GDM1 (cell line): ENCODE results near the gene CHRND.
"Not testable (repeated sequence)": the region's sequence is repeated elsewhere in the genome, so short reads cannot be mapped to it uniquely, and the experiment has no call there.

ENCODE experiments used
- DNase-seq: peaks from one replicate; lab custom pipeline; 2025; lab: John Stamatoyannopoulos, UW

Gene CHRND

DNA sequence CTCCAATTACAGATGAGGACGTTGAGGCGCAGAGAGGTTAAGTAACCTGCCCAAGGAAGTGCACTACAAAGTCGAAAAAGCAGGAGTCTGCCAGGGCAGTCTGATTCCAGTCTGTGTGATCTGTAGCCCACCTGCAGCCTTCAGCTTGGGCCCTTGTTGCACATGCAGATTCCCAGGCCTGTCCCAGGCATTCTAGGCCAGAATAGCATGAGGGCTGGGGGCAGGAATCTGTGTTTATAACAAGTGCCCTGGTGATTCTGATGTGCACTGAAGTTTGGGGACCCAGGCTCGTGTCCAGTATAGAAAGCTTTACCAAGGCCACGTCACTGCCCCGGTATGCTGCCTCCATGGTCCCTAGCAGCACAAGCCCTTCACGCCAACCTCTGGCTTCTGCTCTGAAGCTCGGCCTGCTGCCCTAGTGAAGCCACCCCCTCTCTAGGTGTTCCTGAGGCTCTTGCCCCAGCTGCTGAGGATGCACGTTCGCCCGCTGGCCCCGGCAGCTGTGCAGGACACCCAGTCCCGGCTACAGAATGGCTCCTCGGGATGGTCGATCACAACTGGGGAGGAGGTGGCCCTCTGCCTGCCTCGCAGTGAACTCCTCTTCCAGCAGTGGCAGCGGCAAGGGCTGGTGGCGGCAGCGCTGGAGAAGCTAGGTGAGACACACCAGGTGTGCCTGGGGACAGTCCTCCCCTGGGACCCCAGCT is 18.1 kb downstream of the CHRND start:
- no peak for DNase-seq

DNA sequence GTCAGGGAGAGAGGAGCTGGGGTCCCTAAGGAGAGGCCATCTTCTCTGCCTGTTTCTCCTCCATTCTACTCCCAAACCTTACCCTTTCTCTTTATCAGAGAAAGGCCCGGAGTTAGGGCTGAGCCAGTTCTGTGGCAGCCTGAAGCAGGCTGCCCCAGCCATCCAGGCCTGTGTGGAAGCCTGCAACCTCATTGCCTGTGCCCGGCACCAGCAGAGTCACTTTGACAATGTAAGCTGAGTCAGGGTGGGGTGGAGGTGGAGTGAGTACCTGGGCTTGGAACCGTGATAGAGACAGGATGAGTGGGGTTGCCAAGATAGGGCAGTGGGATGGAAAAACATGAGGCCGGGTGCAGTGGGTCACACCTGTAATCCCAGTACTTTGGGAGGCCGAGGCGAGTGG is 18.7 kb downstream of the CHRND start:
- DNase-seq: no peak

DNA sequence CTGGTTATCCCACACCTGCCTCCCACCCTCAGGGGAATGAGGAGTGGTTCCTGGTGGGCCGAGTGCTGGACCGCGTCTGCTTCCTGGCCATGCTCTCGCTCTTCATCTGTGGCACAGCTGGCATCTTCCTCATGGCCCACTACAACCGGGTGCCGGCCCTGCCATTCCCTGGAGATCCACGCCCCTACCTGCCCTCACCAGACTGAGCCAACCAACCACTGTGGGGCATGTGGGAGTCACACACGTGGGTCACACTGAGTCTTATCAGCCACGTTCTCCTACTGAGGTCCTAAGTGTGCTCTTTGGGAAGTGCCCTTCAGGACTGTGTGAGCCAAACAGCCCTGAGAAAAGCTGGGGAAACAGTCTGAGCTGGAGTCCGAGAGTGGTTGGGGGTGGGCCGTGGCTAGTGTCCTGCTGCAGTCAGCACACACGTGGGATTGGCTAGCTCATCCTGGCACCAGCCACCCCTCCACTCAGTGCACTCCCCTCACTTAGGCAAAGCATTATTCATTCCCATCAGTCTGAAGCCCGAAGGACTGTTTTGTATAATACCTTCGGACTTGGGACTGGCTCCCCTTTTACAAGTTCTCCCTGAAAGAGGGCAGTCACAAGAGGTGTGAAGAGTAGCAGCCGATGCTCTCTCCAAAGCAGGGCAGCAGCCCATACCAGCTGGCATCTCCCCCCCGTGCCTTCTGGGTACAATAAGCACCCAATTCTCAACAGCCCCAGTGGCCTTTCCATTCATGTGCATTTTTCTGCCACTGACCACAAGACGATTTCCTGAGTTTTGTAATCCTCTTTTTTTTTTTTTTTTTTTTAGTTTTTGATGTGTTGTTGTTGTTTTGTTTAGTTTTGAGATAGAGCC is 19.8 kb downstream of the CHRND start:
- DNase-seq: no peak

- no peak for DNase-seq
Measured at GRCh38 chr2:232547991-232548390, 22.0 kb downstream of the CHRND start.

DNA sequence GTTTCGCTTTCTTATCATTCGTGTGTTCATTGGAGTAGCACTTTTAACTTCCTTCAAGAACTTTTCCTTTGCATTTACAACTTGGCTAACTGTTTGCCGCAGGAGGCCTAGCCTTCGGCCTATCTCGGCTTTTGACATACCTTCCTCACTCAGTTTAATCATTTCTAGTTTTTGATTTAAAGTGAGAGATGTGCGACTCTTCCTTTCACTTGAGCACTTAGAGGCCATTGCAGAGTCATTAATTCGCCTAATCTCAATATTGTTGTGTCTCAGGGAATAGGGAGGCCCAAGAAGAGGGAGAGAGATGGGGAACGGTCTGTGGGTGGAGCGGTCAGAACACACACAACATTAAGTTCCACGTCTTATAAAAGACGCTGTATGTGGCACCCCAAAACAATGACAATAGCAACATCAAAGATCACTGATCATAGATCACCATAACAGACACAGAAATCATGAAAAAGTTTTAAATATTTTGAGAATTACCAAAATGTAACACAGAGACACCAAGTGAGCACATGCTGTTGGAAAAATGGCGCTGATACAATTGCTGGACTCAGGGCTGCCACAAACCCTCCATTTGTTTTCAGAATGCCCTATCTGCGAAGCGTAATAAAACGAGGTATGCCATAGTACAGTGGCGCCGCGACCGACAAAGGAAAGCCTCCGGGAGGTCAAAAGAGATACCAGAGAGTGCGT is 23.8 kb downstream of the CHRND start:
- DNase-seq: no peak

DNA sequence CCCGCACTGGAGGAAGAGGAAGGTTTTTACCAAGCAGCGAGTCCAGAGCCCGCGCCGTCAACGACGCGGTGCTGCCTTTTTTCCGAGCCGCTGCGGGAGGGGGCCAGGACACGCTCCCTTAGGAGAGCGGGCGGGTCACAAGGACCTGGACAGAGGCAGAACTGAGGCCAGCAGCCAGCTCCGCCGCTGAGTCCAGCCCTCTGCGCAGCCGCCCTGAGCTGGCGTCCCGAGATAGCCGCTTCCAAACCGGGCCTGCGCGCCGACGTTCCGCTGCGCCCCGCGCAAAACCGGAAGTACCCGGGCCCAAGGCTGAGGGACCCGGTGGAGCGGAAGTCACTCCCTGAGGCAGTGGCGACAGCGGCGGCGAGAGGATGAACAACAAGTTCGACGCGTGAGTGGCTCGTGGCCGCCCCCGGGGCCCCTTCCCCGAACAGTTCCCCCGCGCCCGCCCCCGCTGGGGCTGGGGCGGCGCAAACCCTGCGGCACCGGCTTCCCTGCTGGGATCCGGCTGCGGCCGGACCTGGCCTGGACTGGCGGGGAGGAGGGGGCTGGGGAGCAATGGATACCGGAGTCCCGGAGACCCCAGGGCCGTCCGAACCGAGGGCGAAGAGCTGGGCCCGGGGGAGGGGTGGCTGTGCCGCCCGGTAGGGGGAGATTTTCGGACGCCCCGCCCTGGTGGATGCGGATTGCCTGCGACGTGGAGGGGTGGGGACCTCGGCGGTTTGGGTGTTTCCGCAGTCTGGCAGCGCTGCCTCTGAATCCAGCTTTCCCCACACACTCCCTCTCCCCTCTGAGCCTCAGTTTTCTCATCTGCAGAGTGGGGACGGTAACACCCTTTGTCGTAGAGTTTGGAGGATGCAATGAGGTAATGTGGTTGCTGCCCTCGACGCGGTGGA is 24.6 kb downstream of the CHRND start, which contains the start of the genes EIF4E2 and TIGD1:
Gene EIF4E2, plus strand, starts transcription at position 336 of the 896 bp plus-strand sequence. Its CDS starts 36 bp downstream, at position 372.
Gene TIGD1, minus strand, starts transcription at position 204 of the 896 bp plus-strand sequence. CDS start 675 bp downstream, outside the sequence.
- DNase-seq: peak; percentile 88

GRCh38 chr2:232551250-232551638 is 25.3 kb downstream of the CHRND start:
- DNase-seq: no peak

DNA sequence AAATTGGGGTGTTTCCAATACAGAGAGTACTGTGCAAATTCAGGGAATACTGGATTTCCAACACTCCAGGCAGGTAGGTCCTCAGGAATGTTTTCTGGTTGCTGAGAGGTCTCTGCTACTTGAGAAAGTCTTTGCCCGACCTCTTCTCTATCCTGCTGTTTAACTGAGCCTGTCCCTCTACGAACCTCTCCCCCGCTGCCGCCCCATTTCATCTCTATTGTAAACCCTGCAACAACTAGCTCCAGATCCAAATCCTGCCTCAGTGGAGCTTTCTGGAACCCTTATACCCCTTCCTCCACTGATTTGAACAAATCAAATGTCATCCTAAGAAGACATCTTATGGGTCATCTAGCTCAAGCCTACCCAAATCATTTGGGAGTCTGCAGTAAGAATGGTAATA is 25.8 kb downstream of the CHRND start:
- no peak for DNase-seq

- DNase-seq: no peak
Measured at GRCh38 chr2:232556426-232556825, 30.5 kb downstream of the CHRND start.

DNA sequence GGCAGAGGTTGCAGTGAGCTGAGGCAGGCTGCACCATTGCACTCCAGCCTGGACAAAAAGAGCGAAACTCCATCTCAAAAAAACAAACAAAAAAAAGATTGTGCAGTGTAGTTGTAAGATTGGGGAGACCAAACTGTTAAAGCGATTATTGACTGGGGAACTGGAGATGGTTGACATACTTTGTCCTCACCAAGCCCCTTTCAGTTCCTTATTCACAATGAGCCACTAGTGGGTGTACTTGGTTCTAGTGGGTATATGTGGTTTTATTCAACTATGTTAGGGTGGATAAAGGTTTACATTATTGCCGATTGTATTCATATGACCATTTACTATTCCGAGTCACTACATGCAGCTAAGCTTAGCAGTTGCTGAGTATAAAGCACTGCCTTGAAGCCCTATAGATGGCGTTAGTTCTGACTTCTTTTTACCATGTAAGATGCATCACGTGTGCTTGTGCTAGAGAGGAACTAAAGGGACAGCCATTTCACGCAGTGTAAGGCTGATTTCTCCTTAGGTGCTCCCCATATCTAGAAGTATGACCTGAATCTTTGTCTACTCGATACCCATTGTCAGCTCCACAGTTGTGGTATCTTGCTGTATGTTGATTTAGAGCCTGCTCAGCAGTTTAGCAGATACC is 36.7 kb downstream of the CHRND start:
- no peak for DNase-seq

DNA sequence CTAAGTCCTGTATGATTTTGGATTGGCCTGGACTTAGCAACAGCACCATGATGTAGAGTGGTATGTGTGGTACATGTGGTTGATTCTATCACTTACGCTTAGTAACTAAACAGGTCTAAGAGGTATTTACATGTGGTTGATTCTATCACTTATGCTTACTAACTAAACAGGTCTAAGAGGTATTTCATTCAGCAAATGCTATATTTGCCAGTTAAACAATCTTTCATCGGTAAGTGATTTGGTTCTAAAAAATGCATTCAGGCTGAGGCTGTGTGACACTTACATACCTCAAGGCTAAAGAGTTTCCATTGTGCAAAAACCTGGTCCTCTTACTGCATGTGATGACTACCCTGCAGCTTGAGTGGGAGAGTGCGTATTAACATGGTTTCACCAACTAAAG is 37.6 kb downstream of the CHRND start:
- no peak for DNase-seq

DNA sequence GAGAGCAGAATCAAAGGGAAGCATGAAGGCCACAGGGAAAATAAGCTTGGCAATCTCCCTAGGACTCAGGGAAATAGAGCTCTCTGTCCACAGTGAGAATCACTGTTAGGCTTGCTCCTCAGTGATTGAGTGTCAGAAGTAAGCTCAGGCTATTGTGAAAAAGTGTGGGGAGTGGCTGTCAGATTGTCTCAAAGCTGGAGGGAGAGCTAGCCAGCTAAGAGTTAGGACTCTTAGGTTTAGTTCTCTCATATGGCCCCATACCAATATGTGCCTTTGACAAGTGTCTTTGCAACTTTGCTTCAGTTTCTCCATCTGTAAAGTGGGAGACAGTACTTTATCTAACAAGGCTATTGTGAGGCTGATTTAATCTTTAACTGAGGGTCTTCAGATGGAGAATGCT is 41.8 kb downstream of the CHRND start:
- no peak for DNase-seq

- no peak for DNase-seq
Measured at GRCh38 chr2:232568161-232568560, 42.2 kb downstream of the CHRND start.

GRCh38 chr2:232569541-232569940 is 43.6 kb downstream of the CHRND start:
- DNase-seq: no peak

GRCh38 chr2:232570481-232570880 is 44.5 kb downstream of the CHRND start:
- not testable (repeated sequence) for DNase-seq

DNA sequence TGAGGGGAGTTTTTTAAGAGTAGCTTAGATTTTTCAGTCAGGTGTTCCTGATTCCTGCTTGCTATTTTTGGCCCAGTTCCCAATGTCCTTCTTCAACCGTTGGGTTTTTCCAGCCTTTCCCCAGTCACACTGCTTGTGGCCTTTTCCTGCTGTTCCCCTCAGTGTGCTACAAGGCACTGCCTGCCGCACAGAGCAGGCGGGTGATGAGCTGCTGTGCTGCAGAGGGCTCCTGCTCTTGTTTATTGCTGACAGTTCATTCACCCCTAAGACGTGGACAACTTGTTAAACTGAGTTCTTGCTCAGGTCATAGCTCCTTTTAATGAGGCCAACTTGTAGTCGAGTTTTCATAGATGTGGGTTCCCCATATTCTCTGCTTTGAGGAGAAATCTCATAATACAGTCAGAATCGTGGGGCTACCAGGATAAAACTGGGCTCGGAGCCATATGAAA is 45.1 kb downstream of the CHRND start:
- no peak for DNase-seq

DNA sequence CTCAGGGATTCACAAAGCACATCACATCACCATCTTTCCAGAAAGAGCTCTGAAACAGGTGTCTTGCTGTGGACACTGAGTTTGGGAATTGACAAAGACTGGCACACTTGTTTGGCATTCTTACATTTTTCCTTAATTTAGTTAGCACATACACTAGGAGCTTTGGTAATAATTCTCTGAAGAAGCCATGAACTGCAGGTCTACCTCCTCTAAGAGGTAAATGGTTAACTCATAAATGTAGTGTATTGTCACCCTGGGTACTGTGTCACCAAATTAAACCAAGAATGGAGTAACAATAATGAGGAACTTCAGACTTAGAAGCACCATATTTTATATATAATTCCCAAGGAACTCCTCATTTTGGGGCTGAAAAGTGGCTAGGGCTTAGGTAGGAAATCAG is 47.1 kb downstream of the CHRND start:
- DNase-seq: no peak

- DNase-seq: no peak
Measured at GRCh38 chr2:232573771-232574435, 47.9 kb downstream of the CHRND start.

DNA sequence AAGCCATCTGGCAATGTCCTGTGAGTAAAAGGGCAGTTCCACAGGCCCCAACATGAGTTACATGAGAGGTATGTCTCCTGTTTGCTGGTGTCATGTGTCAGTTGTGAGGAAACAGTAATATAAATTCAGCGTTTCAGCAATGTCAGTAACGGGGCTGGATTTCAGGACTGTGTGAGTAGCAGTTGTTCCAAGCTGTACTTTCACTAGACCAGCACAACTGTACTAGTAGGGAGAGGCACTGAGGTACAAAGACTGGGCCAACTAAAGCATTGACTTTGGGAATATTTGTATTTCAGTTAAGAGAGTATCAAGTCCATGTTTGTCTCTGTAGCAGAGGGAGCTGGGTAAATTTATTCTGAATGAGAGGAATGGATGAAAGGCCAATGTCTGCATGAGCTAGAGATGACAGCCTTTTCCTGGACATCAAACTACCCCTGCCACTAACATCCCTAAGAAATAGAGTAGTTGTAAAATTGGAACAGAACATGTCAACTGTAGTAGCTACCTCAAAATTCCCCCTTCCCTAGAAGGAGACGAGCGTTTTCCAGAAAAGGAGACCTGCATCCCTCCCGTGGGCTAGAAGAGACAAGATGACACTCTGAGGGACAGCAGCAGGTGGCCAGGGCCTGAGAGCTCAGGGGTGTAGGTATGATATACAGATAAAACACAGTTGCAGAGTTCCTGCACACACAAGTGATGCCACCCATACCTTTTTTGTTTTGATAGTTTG is 48.9 kb downstream of the CHRND start:
- DNase-seq: no peak

DNA sequence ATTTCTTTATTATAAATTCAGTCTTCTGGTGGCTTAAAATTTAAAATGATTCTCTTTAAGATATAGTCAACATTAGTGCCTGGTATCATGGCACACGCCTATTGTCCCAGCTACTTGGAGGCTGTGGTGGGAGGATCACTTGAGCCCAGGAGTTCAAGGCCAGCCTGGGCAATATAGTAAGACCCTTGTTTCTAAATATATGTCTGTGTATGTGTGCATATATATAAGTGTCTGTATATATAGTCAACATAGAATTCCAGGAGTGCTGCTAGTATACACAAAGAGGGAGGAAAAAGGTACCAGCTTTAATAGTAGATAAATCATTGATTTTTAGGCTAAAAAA is 49.4 kb downstream of the CHRND start:
- no peak for DNase-seq
